KG1 (cell line): ENCODE data around the gene CLCNKA.
"Not testable (repeated sequence)": the region's sequence is repeated elsewhere in the genome, so short reads cannot be mapped to it uniquely, and the experiment has no call there.

Experiments used
- DNase-seq: peaks from one replicate; lab custom pipeline; 2025; lab: John Stamatoyannopoulos, UW

CLCNKA gene

GRCh38 chr1:16021681-16022080 is at the start of gene CLCNKA:
TSS of gene CLCNKA (plus strand) at chr1:16022036. CDS start at chr1:16022620, 584 bp downstream.
- no peak for DNase-seq

GRCh38 chr1:15972409-15972808 is 49.4 kb upstream of the CLCNKA start:
- no peak for DNase-seq

DNA sequence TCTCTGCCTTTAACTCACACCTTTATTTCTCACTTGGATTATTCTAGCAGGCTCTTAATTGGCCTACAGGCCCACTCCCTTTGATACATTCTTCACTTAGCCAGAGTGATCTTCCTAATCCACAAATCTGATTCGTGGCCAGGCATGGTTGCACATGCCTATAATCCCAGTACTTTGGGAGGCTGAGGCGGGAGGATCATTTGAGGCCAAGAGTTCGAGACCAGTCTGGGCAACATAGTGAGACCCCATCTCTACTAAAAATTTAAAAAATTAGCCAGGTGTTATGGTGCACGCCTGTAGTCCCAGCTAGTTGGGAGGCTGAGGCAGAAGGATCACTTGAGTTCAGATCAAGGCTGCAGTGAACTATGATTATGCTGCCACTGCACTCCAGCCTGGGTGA is 48.1 kb upstream of the CLCNKA start:
- DNase-seq = no peak

GRCh38 chr1:15974855-15975254 is 47.0 kb upstream of the CLCNKA start:
- DNase-seq = no peak

- peak; percentile 39 for DNase-seq
Observed at GRCh38 chr1:15975358-15975804, 46.5 kb upstream of the CLCNKA start.

DNA sequence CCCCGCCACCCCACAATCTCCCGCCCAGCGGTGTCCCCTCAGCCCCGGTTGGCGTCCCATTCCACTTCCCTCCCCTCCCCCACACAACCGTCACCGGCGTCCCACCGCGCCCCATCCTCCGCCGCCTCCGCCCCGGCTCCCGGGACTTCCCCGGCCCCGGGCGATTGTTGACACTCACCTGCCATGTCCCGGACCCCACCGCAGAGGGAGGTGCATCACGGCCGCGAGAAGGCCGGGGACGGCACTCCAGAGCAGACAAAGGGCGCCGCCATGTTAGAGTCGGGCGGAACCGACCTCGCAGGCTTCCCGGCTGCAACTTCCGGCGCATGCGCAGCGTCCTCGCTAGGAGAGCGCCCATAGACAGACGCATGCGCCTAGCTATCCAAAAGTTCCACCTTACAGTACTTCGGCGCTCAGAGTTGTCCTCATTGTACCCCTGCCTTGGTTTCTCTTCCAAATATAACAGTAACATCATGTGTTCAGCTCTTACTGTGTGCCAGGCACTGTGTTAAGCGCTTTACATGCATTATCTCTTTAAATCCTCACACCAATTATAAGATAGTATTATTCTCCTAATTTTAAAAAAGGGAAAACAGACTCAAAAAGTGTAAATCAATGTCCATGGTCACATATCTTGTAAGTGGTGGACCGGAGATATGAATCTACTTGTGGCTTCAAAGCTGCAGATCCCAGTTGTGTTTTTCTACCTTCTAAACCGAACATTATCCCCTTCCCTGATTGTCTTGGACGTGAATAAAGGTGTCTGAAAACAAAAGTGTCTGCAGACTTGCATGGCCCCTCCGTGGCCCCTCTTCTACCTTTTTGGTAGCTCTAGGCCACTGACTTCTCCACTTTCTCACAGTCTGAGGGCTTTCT is 45.8 kb upstream of the CLCNKA start, which contains the start of gene ZBTB17:
Gene ZBTB17, minus strand, starts transcription at position 297 of the 876 bp plus-strand sequence. CDS start 27,606 bp downstream, outside the sequence.
- peak; percentile 90 for DNase-seq

DNA sequence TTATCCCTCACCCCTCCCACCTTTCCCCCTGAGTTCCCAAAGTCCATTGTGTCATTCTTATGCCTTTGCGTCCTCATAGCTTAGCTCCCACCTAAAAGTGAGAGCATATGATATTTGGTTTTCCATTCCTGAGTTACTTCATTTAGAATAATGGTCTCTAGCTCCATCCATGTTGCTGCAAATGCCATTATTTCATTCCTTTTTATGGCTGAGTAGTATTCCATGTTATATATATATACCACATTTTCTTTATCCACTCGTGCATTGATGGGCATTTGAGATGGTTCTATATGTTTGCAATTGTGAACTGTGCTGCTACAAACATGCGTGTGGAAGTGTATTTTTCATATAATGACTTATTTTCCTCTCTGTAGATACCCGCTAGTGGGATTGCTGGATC is 43.9 kb upstream of the CLCNKA start:
- DNase-seq = not testable (repeated sequence)

GRCh38 chr1:15981679-15982078 is 40.2 kb upstream of the CLCNKA start:
- no peak for DNase-seq

DNA sequence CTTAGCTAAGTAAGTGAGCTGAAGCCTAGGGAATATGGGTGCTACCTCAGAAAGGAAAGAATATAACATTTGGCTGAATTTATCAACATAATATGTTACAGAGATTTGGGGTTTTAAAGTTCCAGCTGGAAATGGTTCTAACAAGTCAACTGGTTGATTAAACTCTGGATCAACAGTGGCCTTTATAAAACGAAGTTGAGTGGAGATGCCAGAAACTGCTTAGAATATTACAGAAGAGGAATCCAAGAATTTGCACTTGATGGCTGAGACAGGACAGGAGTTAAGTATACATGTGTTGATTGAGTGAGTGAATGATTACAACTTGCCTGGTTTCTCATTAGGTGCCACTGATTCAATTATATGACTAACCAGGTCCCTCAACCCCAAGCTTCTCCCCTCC is 38.6 kb upstream of the CLCNKA start:
- DNase-seq = no peak

DNA sequence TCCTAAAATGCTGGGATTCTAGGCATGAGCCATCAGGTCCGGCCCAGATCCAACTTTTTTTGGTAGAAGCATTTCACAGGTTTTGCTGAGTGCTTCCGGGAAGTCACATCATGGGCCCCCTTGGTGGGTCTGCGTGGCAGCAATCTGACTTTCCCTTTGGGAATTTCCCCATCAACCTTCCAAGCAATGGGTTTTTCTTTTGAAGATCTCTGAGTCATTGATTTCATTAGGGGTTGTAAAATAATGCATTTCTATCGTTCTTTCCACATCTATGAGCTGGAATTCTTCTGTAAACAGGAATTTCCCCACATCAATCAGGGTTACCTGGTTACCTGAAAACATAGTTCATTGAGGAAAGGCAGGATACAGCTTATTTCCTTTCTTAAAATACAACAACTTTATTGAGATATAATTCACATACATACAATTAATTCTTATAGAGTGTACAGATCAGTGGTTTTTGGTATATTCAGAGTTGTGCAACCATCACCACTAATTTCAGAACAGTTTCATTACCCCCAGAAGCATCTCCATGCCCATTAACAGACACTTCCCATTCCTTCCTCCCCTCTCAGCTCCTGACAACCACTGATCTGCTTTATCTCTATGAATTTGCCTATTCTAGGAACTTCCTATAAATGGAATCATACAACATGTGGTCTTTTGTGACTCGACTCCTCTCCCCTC is 36.1 kb upstream of the CLCNKA start:
- no peak for DNase-seq

- no peak for DNase-seq
Observed at GRCh38 chr1:15988856-15989736, 32.7 kb upstream of the CLCNKA start.

GRCh38 chr1:15989776-15990175 is 32.1 kb upstream of the CLCNKA start:
- DNase-seq = no peak

DNA sequence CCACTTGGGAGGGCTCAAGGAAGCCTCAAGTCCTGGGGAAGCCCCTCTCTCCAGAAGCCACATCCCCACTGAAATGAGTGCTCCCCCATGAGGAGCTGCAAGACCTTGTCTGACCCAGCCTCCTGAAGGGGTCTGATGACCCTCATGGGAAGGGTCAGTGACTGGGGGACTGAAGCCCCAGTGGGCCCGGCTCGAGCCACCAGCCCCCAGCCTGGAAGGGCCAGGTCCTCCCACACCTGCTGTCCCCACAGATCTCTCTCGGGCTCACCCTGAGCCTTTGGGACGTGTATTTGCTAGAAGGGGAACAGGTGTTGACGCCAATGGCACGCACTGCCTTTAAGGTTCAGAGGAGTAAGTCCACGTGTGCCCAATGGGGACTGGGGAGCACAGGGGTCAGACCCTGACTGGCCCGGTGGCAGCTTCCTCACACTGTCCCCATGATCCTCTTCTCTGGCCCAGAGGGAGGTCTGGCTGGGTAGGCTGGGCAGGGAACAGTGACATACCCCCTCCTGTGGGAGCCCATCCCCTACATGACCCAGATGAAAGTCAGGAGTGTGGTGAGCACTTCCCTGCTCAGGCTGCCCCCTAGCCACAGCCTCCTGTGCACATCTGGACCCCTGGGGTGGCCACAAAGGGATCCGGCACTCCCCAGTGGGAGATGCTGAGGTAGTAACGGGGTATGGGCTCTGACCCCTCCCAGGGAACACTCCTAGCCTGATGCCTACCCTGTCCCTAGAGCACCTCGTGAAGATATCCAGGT is 30.2 kb upstream of the CLCNKA start:
- no peak for DNase-seq

GRCh38 chr1:15992187-15992553 is 29.7 kb upstream of the CLCNKA start:
- no peak for DNase-seq

GRCh38 chr1:15992582-15993500 is 29.0 kb upstream of the CLCNKA start:
- no peak for DNase-seq

- DNase-seq = no peak
Observed at GRCh38 chr1:15993666-15994065, 28.2 kb upstream of the CLCNKA start.

DNA sequence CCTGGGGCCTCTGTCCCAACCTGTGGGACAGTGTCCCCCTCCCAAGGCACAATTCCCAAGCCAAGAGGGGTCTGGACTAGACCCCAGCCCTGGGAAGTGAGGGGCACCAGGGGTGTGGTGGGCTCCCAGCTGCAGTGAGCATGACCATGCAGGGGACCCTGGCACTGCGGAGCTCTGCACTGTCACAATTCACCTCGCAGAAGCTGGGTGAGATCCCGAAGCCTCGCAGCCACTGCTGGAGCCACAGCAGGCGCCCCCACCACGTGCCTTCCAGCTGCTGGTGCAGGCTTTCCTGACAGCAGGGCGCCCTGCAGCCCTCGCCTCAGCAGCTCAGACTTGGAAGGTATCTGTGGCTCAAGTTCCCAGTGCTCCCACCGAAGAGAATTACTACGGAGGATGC is 27.8 kb upstream of the CLCNKA start:
- DNase-seq = no peak

- no peak for DNase-seq
Observed at GRCh38 chr1:15994590-15995351, 27.1 kb upstream of the CLCNKA start.

GRCh38 chr1:15997076-15997585 is 24.7 kb upstream of the CLCNKA start:
- DNase-seq = no peak
